Ishikawa (cell line): ENCODE data around the gene PURB.
A peak's percentile ranks its signal among the peaks of the same experiment; 100 is the strongest.

Source experiments
- CEBPB ChIP-seq: IDR thresholded peaks from 2 replicates; pipeline ENCODE4 v1.6.1; 2012
- CREB1 ChIP-seq: IDR thresholded peaks from 2 replicates; pipeline ENCODE4 v1.6.1; 2012; ENCODE audit warnings: low read depth
- EGR1 ChIP-seq: IDR thresholded peaks from 2 replicates; pipeline ENCODE4 v1.6.1; 2012
- EP300 ChIP-seq: IDR thresholded peaks from 2 replicates; pipeline ENCODE4 v1.6.1; 2012; ENCODE audit warnings: borderline replicate concordance
- FOXM1 ChIP-seq: IDR thresholded peaks from 2 replicates; pipeline ENCODE4 v1.6.1; 2012; ENCODE audit warnings: low read depth, borderline replicate concordance
- NFIC ChIP-seq: IDR thresholded peaks from 2 replicates; pipeline ENCODE4 v1.6.1; 2012
- RAD21 ChIP-seq: IDR thresholded peaks from 2 replicates; pipeline ENCODE4 v1.6.1; 2012; ENCODE audit warnings: low read depth
- REST ChIP-seq: IDR thresholded peaks from 2 replicates; pipeline ENCODE4 v1.6.1; 2012; ENCODE audit warnings: low read depth, mild to moderate bottlenecking
- TAF1 ChIP-seq: IDR thresholded peaks from 2 replicates; pipeline ENCODE4 v1.6.1; 2012; ENCODE audit warnings: low read depth, mild to moderate bottlenecking
- TCF12 ChIP-seq: IDR thresholded peaks from 2 replicates; pipeline ENCODE4 v1.6.1; 2012; ENCODE audit warnings: low read depth
- TEAD4 ChIP-seq: IDR thresholded peaks from 2 replicates; pipeline ENCODE4 v1.6.1; 2012
- USF1 ChIP-seq: IDR thresholded peaks from 2 replicates; pipeline ENCODE4 v1.6.1; 2012
- YY1 ChIP-seq: IDR thresholded peaks from 2 replicates; pipeline ENCODE4 v1.6.1; 2012; ENCODE audit warnings: low read depth
- ZBTB7A ChIP-seq: IDR thresholded peaks from 2 replicates; pipeline ENCODE4 v1.6.1; 2012; ENCODE audit warnings: low read depth
- TF ChIP-seq, protein P1 (sequence below): IDR thresholded peaks from 2 replicates; pipeline ENCODE4 v1.6.1; 2012

Gene PURB

DNA sequence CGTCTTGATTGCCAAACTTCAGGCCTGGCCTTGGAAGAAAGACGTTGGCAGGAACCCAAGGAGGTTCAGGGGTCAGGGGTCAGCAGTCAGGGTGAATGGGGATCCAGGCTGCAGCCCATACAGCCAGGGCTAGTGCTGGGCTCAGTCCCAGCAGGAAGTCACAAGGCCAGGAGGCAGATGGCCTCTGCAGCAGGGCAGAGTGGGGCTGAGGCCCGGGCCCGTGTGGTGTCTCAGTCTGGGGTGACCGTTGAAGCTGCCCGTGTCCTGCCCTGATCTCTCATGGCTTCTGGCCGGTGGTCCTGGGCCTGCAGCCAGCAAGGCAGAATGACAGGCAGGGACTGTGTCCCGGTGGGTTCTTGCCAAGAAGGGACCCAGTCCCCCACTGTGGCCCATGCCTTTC is 26.6 kb upstream of the PURB start:
- TF ChIP-seq REST (no peak), ZBTB7A (no peak), TCF12 (no peak), EGR1 (no peak), USF1 (no peak), YY1 (no peak), CREB1 (no peak), NFIC (no peak), FOXM1 (no peak), TEAD4 (no peak), TAF1 (no peak), EP300 (no peak), RAD21 (no peak)
- TF ChIP-seq, protein P1, sequence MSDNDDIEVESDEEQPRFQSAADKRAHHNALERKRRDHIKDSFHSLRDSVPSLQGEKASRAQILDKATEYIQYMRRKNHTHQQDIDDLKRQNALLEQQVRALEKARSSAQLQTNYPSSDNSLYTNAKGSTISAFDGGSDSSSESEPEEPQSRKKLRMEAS, result no peak

GRCh38 chr7:44909596-44910389 is 24.5 kb upstream of the PURB start:
- no peak for TF ChIP-seq FOXM1
- TF ChIP-seq CEBPB, result peak; percentile 71
- no peak for TF ChIP-seq NFIC
- no peak for TF ChIP-seq RAD21
- TF ChIP-seq, protein P1, result no peak

DNA sequence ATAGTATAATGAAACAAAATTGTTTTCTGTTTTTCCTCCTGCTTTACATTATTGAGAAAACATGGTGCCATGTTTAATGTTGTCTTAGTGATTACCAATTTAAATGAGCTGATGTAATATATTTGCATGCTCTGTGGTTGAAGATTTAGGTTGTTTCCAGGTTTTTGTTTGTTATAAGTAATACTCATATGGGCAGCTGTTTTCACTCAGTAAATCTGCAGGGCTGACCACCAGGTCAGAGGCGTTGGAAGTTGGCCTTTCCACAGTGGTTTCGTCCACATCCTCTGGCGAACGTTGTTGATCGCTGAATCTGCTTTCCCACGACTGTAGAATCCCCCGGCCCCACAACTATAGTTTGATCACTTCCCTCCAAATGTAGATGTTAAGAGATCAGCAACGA is 21.6 kb upstream of the PURB start:
- no peak for TF ChIP-seq CEBPB
- no peak for TF ChIP-seq TEAD4
- no peak for TF ChIP-seq CREB1
- TF ChIP-seq TAF1, result no peak
- TF ChIP-seq RAD21, result no peak
- TF ChIP-seq USF1, result no peak
- TF ChIP-seq EGR1, result no peak
- TF ChIP-seq, protein P1, result no peak

DNA sequence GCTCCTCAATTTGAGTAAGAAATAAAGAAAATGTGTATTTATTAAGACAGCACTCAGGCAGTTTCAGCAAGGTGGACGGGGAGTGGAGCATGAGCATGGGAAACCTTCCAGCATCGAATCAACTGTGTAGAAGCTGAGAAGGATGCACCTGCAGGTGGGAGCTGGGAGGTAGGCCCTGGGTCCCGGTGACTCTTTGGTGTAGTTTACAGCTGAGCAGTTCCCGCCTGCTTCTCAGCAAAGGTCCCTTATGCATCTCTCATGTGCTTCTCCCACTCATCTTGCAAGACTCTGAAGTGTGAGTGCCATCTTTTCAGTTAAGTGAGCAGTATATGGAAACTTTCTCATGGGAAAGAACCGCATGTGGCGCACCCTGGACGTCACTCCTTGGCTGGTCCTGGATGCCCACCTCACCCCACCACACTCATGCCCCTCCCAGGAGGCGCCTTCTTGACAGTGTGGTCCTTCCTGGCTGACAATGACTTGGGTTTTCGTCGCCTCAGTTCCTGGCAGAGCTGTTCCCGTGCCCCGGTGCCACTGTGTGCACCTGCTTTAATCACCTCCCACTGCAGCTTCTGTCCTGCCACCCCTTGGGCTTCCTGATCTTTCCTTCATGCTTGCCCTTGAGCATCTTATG is 19.8 kb upstream of the PURB start:
- TF ChIP-seq EGR1 (no peak), EP300 (no peak), USF1 (no peak), YY1 (no peak), FOXM1 (no peak), RAD21 (no peak), TEAD4 (no peak)

- TF ChIP-seq EP300 (no peak), CREB1 (no peak), CEBPB (no peak), TEAD4 (no peak), TCF12 (no peak)
- TF ChIP-seq, protein P1, result no peak
Observed at GRCh38 chr7:44899443-44899842, 14.1 kb upstream of the PURB start.

DNA sequence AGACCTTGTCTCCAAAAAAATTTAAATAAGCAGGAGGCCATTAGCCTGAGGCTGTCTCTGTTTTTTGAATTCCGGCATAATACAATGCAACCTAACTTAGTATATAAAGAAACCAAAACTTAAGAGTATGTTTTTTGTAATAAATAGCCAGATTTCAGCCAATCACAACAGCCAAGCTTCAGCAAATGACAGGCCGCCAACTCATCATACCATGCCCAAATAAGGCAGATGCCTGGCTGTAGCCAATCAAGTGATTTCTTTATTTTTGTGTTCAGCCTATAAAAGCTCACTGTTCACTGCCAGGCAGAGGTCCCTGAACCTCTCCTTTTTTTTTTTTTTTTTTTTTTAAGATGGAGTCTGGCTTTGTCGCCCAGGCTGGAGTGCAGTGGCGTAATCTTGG is 12.7 kb upstream of the PURB start:
- TF ChIP-seq FOXM1 (no peak), TAF1 (no peak), EP300 (no peak), CREB1 (no peak), ZBTB7A (no peak), CEBPB (no peak), NFIC (no peak), TCF12 (no peak)
- TF ChIP-seq, protein P1, result no peak
